Measurements from ENCODE around the gene RAG2. TPM values are rescaled to one million over a fixed set of nuclear protein-coding genes. Genes with fewer than 3 reads are reported as not detected.

Gene RAG2
- total RNA-seq, 3 donors from 2014 or later = not detected

GRCh38 chr11:36628141-36628540 is 30.1 kb upstream of the RAG2 start:
- Histone ChIP-seq H3K4me1 (ENCODE audit: low read depth) (no peaks in the 10 kb centered on the region), H3K9me3 (no peaks in the 10 kb centered on the region), H3K36me3 (ENCODE audit: low read depth) (no peaks in the 10 kb centered on the region), H3K4me3 (no peak overlapping the region)
- ATAC-seq = no peak
- no peak for TF ChIP-seq CTCF (IDR thresholded peaks at IDR 0.05)
- intact Hi-C loops (cut with DNase I, micrococcal nuclease) = no loop called here
- no peak for DNase-seq

GRCh38 chr11:36627471-36627870 is 29.4 kb upstream of the RAG2 start:
- Histone ChIP-seq H3K9me3 (no peaks in the 10 kb centered on the region), H3K36me3 (ENCODE audit: low read depth) (no peaks in the 10 kb centered on the region), H3K4me3 (no peak overlapping the region), H3K4me1 (ENCODE audit: low read depth) (no peaks in the 10 kb centered on the region)
- DNase-seq (no peak), ATAC-seq (no peak)
- intact Hi-C loops (cut with DNase I, micrococcal nuclease) = no loop called here
- no peak for TF ChIP-seq CTCF (IDR thresholded peaks at IDR 0.05)

- intact Hi-C loops (cut with DNase I, micrococcal nuclease) = no loop called here
- H3K36me3 ChIP-seq (ENCODE audit: low read depth) = no peaks in the 10 kb centered on the region
- no peak overlapping the region for H3K4me3 ChIP-seq
- no peak for TF ChIP-seq CTCF (IDR thresholded peaks at IDR 0.05)
- DNase-seq (no peak), ATAC-seq (no peak)
- H3K9me3 ChIP-seq = no peaks in the 10 kb centered on the region
- H3K4me1 ChIP-seq (ENCODE audit: low read depth) = no peaks in the 10 kb centered on the region
Measured at GRCh38 chr11:36627006-36627405, 29.0 kb upstream of the RAG2 start.

- intact Hi-C loops (cut with DNase I, micrococcal nuclease) = no loop called here
- no peaks in the 10 kb centered on the region for H3K9me3 ChIP-seq
- TF ChIP-seq CTCF (IDR thresholded peaks at IDR 0.05) = no peak
- no peak overlapping the region for H3K4me3 ChIP-seq
- no peak for DNase-seq
- no peaks in the 10 kb centered on the region for H3K36me3 ChIP-seq (ENCODE audit: low read depth)
- H3K4me1 ChIP-seq (ENCODE audit: low read depth) = no peaks in the 10 kb centered on the region
- no peak for ATAC-seq
Measured at GRCh38 chr11:36623494-36623893, 25.5 kb upstream of the RAG2 start.

GRCh38 chr11:36622431-36623136 is 24.5 kb upstream of the RAG2 start:
- no peaks in the 10 kb centered on the region for H3K4me1 ChIP-seq (ENCODE audit: low read depth)
- intact Hi-C loops (cut with DNase I, micrococcal nuclease) = no loop called here
- no peaks in the 10 kb centered on the region for H3K9me3 ChIP-seq
- TF ChIP-seq CTCF (IDR thresholded peaks at IDR 0.05) = no peak
- no peaks in the 10 kb centered on the region for H3K36me3 ChIP-seq (ENCODE audit: low read depth)
- peak; percentile 55 for ATAC-seq
- peak in 1 of 3 donors; percentile 8 for DNase-seq
- no peak overlapping the region for H3K4me3 ChIP-seq

GRCh38 chr11:36620246-36620645 is 22.2 kb upstream of the RAG2 start:
- H3K4me3 ChIP-seq = no peak overlapping the region
- DNase-seq = no peak
- no peaks in the 10 kb centered on the region for H3K36me3 ChIP-seq (ENCODE audit: low read depth)
- intact Hi-C loops (cut with DNase I, micrococcal nuclease) = no loop called here
- H3K9me3 ChIP-seq = no peaks in the 10 kb centered on the region
- TF ChIP-seq CTCF (IDR thresholded peaks at IDR 0.05) = no peak
- ATAC-seq = no peak
- H3K4me1 ChIP-seq (ENCODE audit: low read depth) = no peaks in the 10 kb centered on the region
